Measurements from ENCODE around the gene RASAL1. TPM values are rescaled to one million over a fixed set of nuclear protein-coding genes. Genes with fewer than 3 reads are reported as not detected.

RASAL1 gene
- total and polyA plus RNA-seq, 10 donors: 0.13 to 1.7 (median 0.62) TPM; not detected in 2

- peaks cover 11 to 72% (median 35%) of the 10 kb centered on the region in 6 donors for H3K4me1 ChIP-seq
- TF ChIP-seq POLR2AphosphoS5 (IDR thresholded peaks at IDR 0.05): peak in 1 of 3 donors; percentile 63
- no peak for TF ChIP-seq POLR2A (IDR thresholded peaks at IDR 0.05)
- no peak for TF ChIP-seq CTCF (IDR thresholded peaks at IDR 0.05 in 8 of 11, conservative IDR thresholded peaks at IDR 0.05 in 3 of 11)
- H3K27ac ChIP-seq: no peak overlapping the region
- WGBS, 5 donors: 84 to 92% (median 88%) methylated on average over 22 to 30 of the region's 30 CpGs
- peaks cover 0 to 12% (median 0%) of the 10 kb centered on the region in 7 donors for H3K27me3 ChIP-seq (replicated peaks in 1 of 7)
- no peak overlapping the region for H3K4me3 ChIP-seq
- no peak for DNase-seq
- intact Hi-C loops (cut with DNase I; ENCODE audit: low total_unique reads): loop anchor here (10.0 kb wide), 1 partner anchor 58 kb away; no protein-coding TSS in a partner anchor
- peaks cover 0 to 43% (median 19%) of the 10 kb centered on the region in 6 donors for H3K36me3 ChIP-seq
- H3K9me3 ChIP-seq: no peaks in the 10 kb centered on the region
Measured at GRCh38 chr12:113096675-113097461, 38.7 kb downstream of the RASAL1 start.

- peaks cover 0 to 12% (median 0%) of the 10 kb centered on the region in 7 donors for H3K27me3 ChIP-seq (replicated peaks in 1 of 7)
- H3K36me3 ChIP-seq: peaks cover 0 to 43% (median 19%) of the 10 kb centered on the region in 6 donors
- peak overlapping the region in 2 of 8 donors; percentile 3 to 58 for H3K27ac ChIP-seq
- H3K9me3 ChIP-seq: no peaks in the 10 kb centered on the region
- no peak for DNase-seq
- no peak for TF ChIP-seq POLR2AphosphoS5 (IDR thresholded peaks at IDR 0.05)
- no peak overlapping the region for H3K4me3 ChIP-seq
- intact Hi-C loops (cut with DNase I; ENCODE audit: low total_unique reads): loop anchor here (10.0 kb wide), 1 partner anchor 59 kb away; no protein-coding TSS in a partner anchor
- 50 to 60% (median 52%) methylated on average over 6 of the region's 6 CpGs for WGBS, 5 donors
- H3K4me1 ChIP-seq: peaks cover 21 to 80% (median 50%) of the 10 kb centered on the region in 6 donors
Measured at GRCh38 chr12:113095405-113095804, 40.2 kb downstream of the RASAL1 start.

- Histone ChIP-seq H3K4me1 (peaks cover 23 to 87% (median 57%) of the 10 kb centered on the region in 6 donors), H3K36me3 (peaks cover 0 to 43% (median 19%) of the 10 kb centered on the region in 6 donors), H3K27me3 (replicated peaks in 1 of 7) (peaks cover 0 to 8% (median 0%) of the 10 kb centered on the region in 7 donors), H3K4me3 (no peak overlapping the region), H3K27ac (peak overlapping the region in 1 of 8 donors; percentile 58), H3K9me3 (no peaks in the 10 kb centered on the region)
- intact Hi-C loops (cut with DNase I; ENCODE audit: low total_unique reads): loop anchor here (10.0 kb wide), 1 partner anchor 60 kb away; no protein-coding TSS in a partner anchor
- no peak for DNase-seq
- TF ChIP-seq POLR2AphosphoS5 (IDR thresholded peaks at IDR 0.05) (peak in 1 of 3 donors; percentile 59), POLR2A (IDR thresholded peaks at IDR 0.05) (no peak)
- 92 to 95% (median 95%) methylated on average over 16 of the region's 16 CpGs for WGBS, 5 donors
Measured at GRCh38 chr12:113094738-113095137, 40.8 kb downstream of the RASAL1 start.

- WGBS, 5 donors: 68 to 85% (median 74%) methylated on average over 10 to 32 of the region's 32 CpGs
- no peak for DNase-seq
- Histone ChIP-seq H3K27me3 (replicated peaks in 1 of 7) (peaks cover 0 to 8% (median 0%) of the 10 kb centered on the region in 7 donors), H3K36me3 (peaks cover 0 to 43% (median 19%) of the 10 kb centered on the region in 6 donors), H3K4me3 (peak overlapping the region in 1 of 8 donors; percentile 40), H3K9me3 (no peaks in the 10 kb centered on the region), H3K4me1 (peaks cover 30 to 90% (median 62%) of the 10 kb centered on the region in 6 donors), H3K27ac (peak overlapping the region in 4 of 8 donors; percentile 50 to 86 (median 76))
- intact Hi-C loops (cut with DNase I; ENCODE audit: low total_unique reads): loop anchor here (10.0 kb wide), 1 partner anchor 61 kb away; no protein-coding TSS in a partner anchor
- TF ChIP-seq POLR2A (IDR thresholded peaks at IDR 0.05): no peak
- no peak for TF ChIP-seq CTCF (IDR thresholded peaks at IDR 0.05 in 8 of 11, conservative IDR thresholded peaks at IDR 0.05 in 3 of 11)
- no peak for TF ChIP-seq POLR2AphosphoS5 (IDR thresholded peaks at IDR 0.05)
Measured at GRCh38 chr12:113093409-113094101, 42.0 kb downstream of the RASAL1 start.
